ENCODE measurements around the gene ADPGK.

GRCh38 chr15:72797834-72798233 is 14.3 kb upstream of the ADPGK start:
- TF ChIP-seq CTCF (IDR thresholded peaks at IDR 0.05), result no peak
- TF ChIP-seq POLR2A (IDR thresholded peaks at IDR 0.05), result no peak
